ENCODE data around the gene LNX1.
"Not testable (repeated sequence)": the region's sequence is repeated elsewhere in the genome, so short reads cannot be mapped to it uniquely, and the experiment has no call there.

Gene LNX1

GRCh38 chr4:53455766-53456165, 135.5 kb downstream of the LNX1 start:
- no peak for DNase-seq

- DNase-seq, result no peak
Measured at GRCh38 chr4:53453385-53453784, 137.9 kb downstream of the LNX1 start.

GRCh38 chr4:53450773-53451172, 140.5 kb downstream of the LNX1 start:
- DNase-seq, result no peak

- DNase-seq, result no peak
Measured at GRCh38 chr4:53444954-53445353, 146.3 kb downstream of the LNX1 start.

- no peak for DNase-seq
Measured at GRCh38 chr4:53441564-53441963, 149.7 kb downstream of the LNX1 start.

GRCh38 chr4:53436251-53436650, 155.0 kb downstream of the LNX1 start:
- no peak for DNase-seq

- no peak for DNase-seq
Measured at GRCh38 chr4:53432528-53433424, 158.5 kb downstream of the LNX1 start.

- no peak for DNase-seq
Measured at GRCh38 chr4:53431052-53431451, 160.2 kb downstream of the LNX1 start.

GRCh38 chr4:53427366-53427765, 163.9 kb downstream of the LNX1 start:
- DNase-seq, result no peak

GRCh38 chr4:53424280-53424679, 167.0 kb downstream of the LNX1 start:
- no peak for DNase-seq

- DNase-seq, result no peak
Measured at GRCh38 chr4:53422367-53422766, 168.9 kb downstream of the LNX1 start.

GRCh38 chr4:53421791-53422190, 169.5 kb downstream of the LNX1 start:
- DNase-seq, result no peak

- DNase-seq, result no peak
Measured at GRCh38 chr4:53419208-53419607, 172.1 kb downstream of the LNX1 start.

- not testable (repeated sequence) for DNase-seq
Measured at GRCh38 chr4:53409479-53409878, 181.8 kb downstream of the LNX1 start.
